Smooth muscle cell (in vitro differentiated cells): ENCODE data around the gene UBQLN1. TPM values are rescaled to one million over a fixed set of nuclear protein-coding genes. Genes with fewer than 3 reads are reported as not detected.

Experiments
- DNase-seq: peaks from one replicate; lab custom pipeline; 2025; ENCODE audit not compliant: unreplicated experiment; lab: John Stamatoyannopoulos, UW
- H2AFZ ChIP-seq: fragments of 200-600 bp; sonication (generic); 2 replicates; pipeline ENCODE4 v1.6.0; 2016; ENCODE audit warnings: antibody characterized with exemption, low read depth, mild to moderate bottlenecking
- H3F3A ChIP-seq: fragments of 200-600 bp; sonication (generic); 2 replicates; pipeline ENCODE4 v1.6.0; 2017; ENCODE audit warnings: antibody characterized with exemption, low read depth
- H3K27ac ChIP-seq: fragments of 200-600 bp; sonication (generic); 2 replicates; pipeline ENCODE4 v1.5.1; 2016; ENCODE audit warnings: low read depth, mild to moderate bottlenecking
- H3K27me3 ChIP-seq: fragments of 200-600 bp; sonication (generic); 2 replicates; pipeline ENCODE4 v1.6.1; 2016; ENCODE audit warnings: low read depth, mild to moderate bottlenecking
- H3K36me3 ChIP-seq: fragments of 200-600 bp; sonication (generic); 2 replicates; pipeline ENCODE4 v1.5.1; 2016; ENCODE audit warnings: low read depth
- H3K4me1 ChIP-seq: fragments of 200-600 bp; sonication (generic); 2 replicates; pipeline ENCODE4 v1.5.1; 2016; ENCODE audit warnings: low read depth
- H3K4me2 ChIP-seq: fragments of 200-600 bp; sonication (generic); 2 replicates; pipeline ENCODE4 v1.6.0; 2016; ENCODE audit warnings: mild to moderate bottlenecking
- H3K4me3 ChIP-seq: fragments of 200-600 bp; sonication (generic); 2 replicates; pipeline ENCODE4 v1.5.1; 2016; ENCODE audit warnings: mild to moderate bottlenecking
- H3K79me2 ChIP-seq: fragments of 200-600 bp; sonication (generic); 2 replicates; pipeline ENCODE4 v1.6.0; 2016; ENCODE audit warnings: low read depth, mild to moderate bottlenecking
- H3K9ac ChIP-seq: fragments of 200-600 bp; sonication (generic); 2 replicates; pipeline ENCODE4 v1.6.0; 2016; ENCODE audit warnings: low read depth
- H3K9me3 ChIP-seq: fragments of 200-600 bp; sonication (generic); replicated peaks from 2 replicates; pipeline ENCODE4 v1.5.1; 2016; ENCODE audit warnings: low read depth
- H4K20me1 ChIP-seq: fragments of 200-600 bp; sonication (generic); 2 replicates; pipeline ENCODE4 v1.6.0; 2016; ENCODE audit warnings: low read depth
- CTCF ChIP-seq: fragments of 200-600 bp; sonication (generic); IDR thresholded peaks from 2 replicates; pipeline ENCODE4 v1.5.1; 2017; ENCODE audit warnings: borderline replicate concordance, mild to moderate bottlenecking, antibody characterized with exemption; ENCODE audit not compliant: insufficient read depth, poor library complexity, severe bottlenecking
- WGBS: methylation state at CpG from one replicate; pipeline ENCODE4 v1.1.7; 2016; ENCODE audit warnings: low lambda C conversion rate; 5-methylcytosine and 5-hydroxymethylcytosine counted together
- polyA plus RNA-seq: library from polyadenylated mRNA; unstranded; fragments of >200 nt; fragmentation: Nextera tagmentation; extraction: Ambion mirVana; gene quantifications from 2 replicates; pipeline ENCODE4 v1.2.1, GENCODE V29; 2016
- total RNA-seq: library from RNA; depleted of rRNA; stranded (reverse); fragments of >200 nt; gene quantifications from 2 replicates; pipeline ENCODE4 v1.2.3, GENCODE V29; 2014

The UBQLN1 gene
- total and polyA plus RNA-seq, 2 experiments from 2014 or later: 36.2 to 116 TPM

- no peak for DNase-seq
- Histone ChIP-seq H3K36me3 (peaks cover 8% of the 10 kb centered on the region), H2AFZ (no peak overlapping the region), H3K27me3 (no peaks in the 10 kb centered on the region), H3K9me3 (no peaks in the 10 kb centered on the region), H3K27ac (no peak overlapping the region), H3K9ac (no peak overlapping the region), H3K4me1 (no peaks in the 10 kb centered on the region), H3K4me2 (no peak overlapping the region), H3F3A (no peaks in the 10 kb centered on the region), H4K20me1 (peaks cover 94% of the 10 kb centered on the region), H3K79me2 (peaks cover 33% of the 10 kb centered on the region), H3K4me3 (no peak overlapping the region)
- no peak for TF ChIP-seq CTCF
- 96% methylated on average over 1 of the region's 1 CpG for WGBS
Measured at GRCh38 chr9:83669067-83669466, 38.7 kb downstream of the UBQLN1 start.

- H3K79me2 ChIP-seq: peaks cover 23% of the 10 kb centered on the region
- WGBS: 83% methylated on average over 5 of the region's 5 CpGs
- no peak overlapping the region for H3K4me2 ChIP-seq
- H3K9me3 ChIP-seq: no peaks in the 10 kb centered on the region
- H3K36me3 ChIP-seq: peaks cover 31% of the 10 kb centered on the region
- H3K27me3 ChIP-seq: no peaks in the 10 kb centered on the region
- H3K4me1 ChIP-seq: no peaks in the 10 kb centered on the region
- no peak overlapping the region for H3K27ac ChIP-seq
- H4K20me1 ChIP-seq: peaks cover 70% of the 10 kb centered on the region
- TF ChIP-seq CTCF: no peak
- DNase-seq: no peak
- H2AFZ ChIP-seq: no peak overlapping the region
- no peak overlapping the region for H3K4me3 ChIP-seq
- H3F3A ChIP-seq: no peaks in the 10 kb centered on the region
- no peak overlapping the region for H3K9ac ChIP-seq
Measured at GRCh38 chr9:83665580-83666200, 42.1 kb downstream of the UBQLN1 start.

GRCh38 chr9:83662933-83663332 is 44.8 kb downstream of the UBQLN1 start:
- Histone ChIP-seq H3K4me2 (no peak overlapping the region), H3K27ac (no peak overlapping the region), H3F3A (no peaks in the 10 kb centered on the region), H3K4me1 (no peaks in the 10 kb centered on the region), H3K9me3 (no peaks in the 10 kb centered on the region), H3K36me3 (peaks cover 45% of the 10 kb centered on the region), H3K9ac (no peak overlapping the region), H2AFZ (no peak overlapping the region), H3K79me2 (peaks cover 8% of the 10 kb centered on the region), H3K4me3 (no peak overlapping the region), H4K20me1 (peaks cover 59% of the 10 kb centered on the region), H3K27me3 (no peaks in the 10 kb centered on the region)
- no peak for TF ChIP-seq CTCF
- no peak for DNase-seq
- 99% methylated on average over 3 of the region's 3 CpGs for WGBS

GRCh38 chr9:83656952-83657351 is 50.8 kb downstream of the UBQLN1 start:
- no peak overlapping the region for H3K4me3 ChIP-seq
- H3K9me3 ChIP-seq: no peaks in the 10 kb centered on the region
- H3K79me2 ChIP-seq: no peaks in the 10 kb centered on the region
- no peaks in the 10 kb centered on the region for H3K27me3 ChIP-seq
- H2AFZ ChIP-seq: no peak overlapping the region
- no peak for DNase-seq
- no peak for TF ChIP-seq CTCF
- H3K4me1 ChIP-seq: no peaks in the 10 kb centered on the region
- H3K27ac ChIP-seq: no peak overlapping the region
- no peak overlapping the region for H3K9ac ChIP-seq
- no peak overlapping the region for H3K4me2 ChIP-seq
- H3K36me3 ChIP-seq: peaks cover 27% of the 10 kb centered on the region
- no peaks in the 10 kb centered on the region for H3F3A ChIP-seq
- 86% methylated on average over 6 of the region's 6 CpGs for WGBS
- peaks cover 16% of the 10 kb centered on the region for H4K20me1 ChIP-seq
